HG02870 (cell line): ENCODE measurements around the gene TTLL1.
"Not testable (repeated sequence)": the region's sequence is repeated elsewhere in the genome, so short reads cannot be mapped to it uniquely, and the experiment has no call there.

Source experiments
- ATAC-seq: cut with Tn5 transposase; IDR thresholded peaks from one replicate; pipeline ENCODE4 v1.9.1; 2021; ENCODE audit warnings: mild to moderate bottlenecking, moderate library complexity; ENCODE audit not compliant: unreplicated experiment

Gene TTLL1

DNA sequence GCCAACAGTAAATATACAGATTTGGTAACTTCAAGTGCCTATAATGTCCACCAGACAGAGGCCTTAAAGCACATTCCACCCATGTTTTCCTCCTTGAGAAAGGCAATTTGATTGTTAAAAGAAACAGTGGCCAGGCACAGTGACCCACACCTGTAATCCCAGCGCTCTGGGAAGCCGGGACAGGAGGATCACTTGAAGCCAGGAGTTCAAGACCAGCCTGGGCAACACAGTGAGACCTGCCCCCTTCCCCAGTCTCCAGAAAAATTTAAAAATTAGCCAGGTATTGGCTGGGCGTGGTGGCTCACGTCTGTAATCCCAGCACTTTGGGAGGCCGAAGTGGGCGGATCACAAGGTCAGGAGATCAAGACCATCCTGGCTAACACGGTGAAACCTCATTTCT, 93.5 kb downstream of the TTLL1 start:
- not testable (repeated sequence) for ATAC-seq

DNA sequence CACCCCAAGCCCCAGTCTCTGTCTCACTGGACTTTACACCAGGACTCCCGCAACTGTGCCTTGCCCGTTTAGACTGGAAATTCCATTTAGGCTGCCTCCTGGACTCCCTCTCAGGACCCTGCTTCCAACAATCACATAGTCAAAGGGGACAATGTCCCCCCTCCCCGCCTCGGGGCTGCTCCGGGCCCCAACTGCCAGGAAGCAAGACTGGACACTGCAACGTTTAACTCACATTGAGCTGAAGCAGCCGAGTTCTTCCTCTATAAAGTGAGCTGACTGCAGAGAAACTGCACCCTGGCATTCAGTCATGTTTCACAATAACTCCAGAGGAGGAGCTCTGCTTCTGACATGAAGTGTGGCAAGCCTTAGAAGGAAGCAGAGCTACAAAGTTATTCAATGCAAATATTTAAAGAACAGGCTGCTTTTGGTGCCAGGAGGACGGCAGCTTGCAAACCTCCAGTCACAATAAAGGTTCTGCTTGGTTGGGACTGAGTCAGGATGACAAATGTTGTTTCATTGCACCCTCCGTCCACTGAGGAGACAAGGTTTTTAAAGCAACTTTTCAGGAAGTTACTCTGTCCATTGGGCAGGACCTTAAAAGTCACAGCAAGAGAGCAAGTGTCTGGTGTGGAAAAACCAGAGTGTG, 94.2 kb downstream of the TTLL1 start:
- no peak for ATAC-seq

DNA sequence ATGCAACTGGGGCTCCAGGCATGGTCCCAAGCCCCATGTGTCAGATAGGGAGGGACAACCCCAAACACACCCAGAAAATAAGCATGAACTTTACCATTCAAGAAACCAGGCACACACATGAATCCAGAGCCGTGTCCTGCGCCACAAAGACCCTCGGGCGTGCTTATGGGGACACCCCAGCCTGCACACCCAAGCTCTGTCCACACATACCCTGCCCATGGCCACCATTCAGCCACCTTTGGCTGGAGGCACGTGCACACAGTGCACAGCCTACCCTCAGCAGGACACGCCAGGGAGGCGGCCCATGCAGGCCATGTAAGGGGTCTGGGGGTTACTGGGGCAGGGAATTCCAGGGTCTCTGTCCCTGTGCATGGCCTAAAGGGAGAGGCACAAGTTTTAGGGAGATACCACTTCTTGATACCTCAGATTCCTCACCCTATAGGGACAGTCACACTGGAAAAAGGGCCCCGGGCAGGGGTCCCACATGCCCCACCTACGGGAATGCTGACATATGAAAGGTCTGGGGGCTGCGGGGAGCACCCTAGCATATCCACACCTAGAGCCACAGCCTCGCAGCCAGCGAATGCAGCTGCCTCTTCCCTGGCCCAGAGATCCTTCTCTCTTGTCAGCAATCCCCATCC, 94.8 kb downstream of the TTLL1 start:
- no peak for ATAC-seq

DNA sequence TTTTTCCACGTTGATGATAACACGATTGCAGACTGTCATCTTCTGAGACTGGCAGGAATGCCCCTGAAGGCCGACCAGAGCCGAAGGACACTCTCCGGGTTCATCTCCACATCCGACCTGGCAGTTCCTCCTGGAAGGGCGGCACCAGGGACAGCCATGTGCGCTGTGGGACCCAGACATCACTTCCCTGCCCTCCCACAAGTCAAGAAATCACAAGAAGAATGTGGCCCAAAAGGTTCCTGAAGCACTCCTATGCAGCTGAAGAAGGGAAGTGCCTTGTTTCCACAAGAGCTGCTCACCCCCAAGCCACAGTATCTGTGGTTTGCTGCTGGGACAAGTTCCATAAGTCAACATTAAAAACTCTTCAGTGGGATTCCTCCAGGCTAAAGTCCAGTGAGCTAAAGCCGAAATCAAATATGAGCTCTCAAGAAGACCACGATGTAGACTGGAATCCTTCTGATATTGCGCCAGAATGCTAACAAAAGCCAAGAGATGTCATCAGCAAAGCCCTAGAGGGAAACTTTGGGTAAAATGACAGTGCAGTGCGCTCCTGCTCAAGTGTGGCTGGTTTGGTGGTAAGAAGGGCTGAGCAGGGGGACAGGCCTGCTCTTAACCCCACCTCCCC, 95.4 kb downstream of the TTLL1 start:
- ATAC-seq: no peak

DNA sequence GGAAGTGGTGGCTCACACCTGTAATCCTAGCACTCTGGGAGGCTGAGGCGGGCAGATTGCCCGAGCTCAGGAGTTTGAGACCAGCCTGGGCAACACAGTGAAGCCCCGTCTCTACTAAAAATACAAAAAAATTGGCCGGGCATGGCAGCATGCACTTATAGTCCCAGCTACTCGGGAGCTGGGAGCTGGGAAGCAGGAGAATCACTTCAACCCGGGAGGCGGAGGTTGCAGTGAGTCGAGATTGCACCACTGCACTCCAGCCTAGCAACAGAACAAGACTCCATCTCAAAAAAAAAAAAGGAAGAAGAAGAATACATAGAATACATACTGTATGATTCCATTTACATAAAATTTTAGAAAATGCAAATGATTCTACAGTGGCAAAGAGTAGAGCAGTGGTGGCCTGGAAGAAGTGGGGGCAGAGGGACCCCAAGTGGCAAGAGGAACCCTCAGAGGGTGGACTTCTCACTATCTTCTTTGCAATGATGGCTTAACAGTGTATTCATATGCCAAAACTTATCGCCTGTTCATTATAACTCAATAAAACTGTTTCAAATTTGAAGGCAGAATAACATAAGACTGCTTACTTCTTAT, 96.2 kb downstream of the TTLL1 start:
- ATAC-seq: no peak

DNA sequence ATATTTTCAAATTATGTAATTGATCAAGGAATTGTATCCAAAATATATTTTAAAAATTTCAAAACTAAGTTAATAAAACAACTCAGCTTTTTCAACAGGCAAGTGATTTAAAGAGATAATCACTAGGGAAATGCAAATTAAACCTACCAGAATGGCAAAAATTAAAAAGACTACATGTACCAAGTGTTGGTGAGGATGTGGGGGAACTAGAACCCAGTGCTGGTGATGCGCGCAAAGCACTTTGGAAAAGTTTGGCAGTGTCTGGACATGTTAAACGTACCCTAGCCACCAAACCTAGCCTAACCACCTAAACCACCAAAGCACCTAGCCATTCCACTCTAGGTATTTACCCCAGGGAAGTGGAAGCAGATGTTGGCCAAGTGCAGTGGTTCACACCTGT, 97.1 kb downstream of the TTLL1 start:
- ATAC-seq: no peak

DNA sequence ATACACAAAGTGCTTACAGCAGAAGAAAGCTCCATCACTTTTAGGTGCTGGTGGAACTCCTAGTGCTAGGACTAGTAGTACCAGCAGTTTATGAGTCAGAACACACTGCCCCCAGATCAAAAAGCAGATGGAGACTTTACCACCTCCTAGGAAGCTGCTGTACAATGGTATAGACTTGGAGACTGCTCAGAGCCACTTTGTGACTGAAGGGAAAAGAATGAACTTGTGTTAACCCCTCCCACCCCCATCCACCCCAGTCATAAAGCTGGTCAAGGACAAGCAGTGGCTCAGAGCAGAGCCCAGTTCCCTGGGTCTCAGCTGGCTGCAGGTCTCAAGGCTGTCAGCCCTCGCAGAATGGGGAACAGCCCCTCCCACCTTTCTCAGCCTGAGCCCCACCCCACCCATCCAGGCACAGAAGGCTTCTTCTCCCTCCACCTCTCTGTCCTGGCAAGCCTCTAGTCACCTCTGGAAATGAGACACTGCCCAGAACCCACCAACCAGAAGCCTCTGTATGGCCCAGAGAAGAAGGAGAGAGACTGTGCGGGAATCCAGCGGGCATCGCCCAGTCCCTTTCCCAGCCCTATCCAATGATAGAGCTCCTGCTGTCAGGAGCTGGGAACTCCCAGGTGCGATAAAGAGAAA, 98.1 kb downstream of the TTLL1 start:
- no peak for ATAC-seq

DNA sequence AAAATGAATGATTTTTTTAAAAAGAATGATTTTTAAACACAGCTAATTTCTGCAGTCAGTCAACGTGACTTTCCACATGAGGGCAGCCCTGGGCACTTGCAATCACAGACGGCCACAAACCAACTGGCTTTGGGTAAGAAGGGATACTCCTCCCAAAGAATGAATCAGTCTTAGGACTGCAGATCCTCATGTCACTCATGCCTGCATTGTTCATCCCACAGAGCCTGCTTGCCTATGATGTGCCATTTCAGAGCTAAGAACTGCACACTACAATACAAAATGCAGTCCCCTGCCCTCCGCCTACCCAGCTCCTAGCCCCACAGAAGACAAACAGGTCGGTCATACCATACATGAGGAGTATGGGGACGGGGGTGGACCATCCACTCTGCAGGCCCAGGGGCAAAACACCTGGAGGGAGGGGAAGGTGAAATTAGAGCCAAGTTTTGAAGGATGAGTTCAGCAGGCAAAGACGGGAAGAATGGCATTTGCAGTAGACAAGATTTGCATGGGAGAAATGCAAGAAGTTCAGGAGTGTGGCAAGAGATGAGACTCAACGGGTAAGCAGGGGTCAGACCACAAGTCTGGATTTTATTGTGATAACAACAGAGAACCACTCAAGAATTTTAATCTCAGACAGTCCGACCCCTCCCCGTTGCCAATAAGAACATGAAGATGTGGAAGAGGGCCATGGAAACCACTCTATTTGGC, 98.9 kb downstream of the TTLL1 start:
- no peak for ATAC-seq
